ENCODE results near the gene SLC39A11. TPM values are rescaled to one million over a fixed set of nuclear protein-coding genes. Genes with fewer than 3 reads are reported as not detected.

The SLC39A11 gene
- total RNA-seq, 1 donor from 2014 or later = 13.0 TPM

DNA sequence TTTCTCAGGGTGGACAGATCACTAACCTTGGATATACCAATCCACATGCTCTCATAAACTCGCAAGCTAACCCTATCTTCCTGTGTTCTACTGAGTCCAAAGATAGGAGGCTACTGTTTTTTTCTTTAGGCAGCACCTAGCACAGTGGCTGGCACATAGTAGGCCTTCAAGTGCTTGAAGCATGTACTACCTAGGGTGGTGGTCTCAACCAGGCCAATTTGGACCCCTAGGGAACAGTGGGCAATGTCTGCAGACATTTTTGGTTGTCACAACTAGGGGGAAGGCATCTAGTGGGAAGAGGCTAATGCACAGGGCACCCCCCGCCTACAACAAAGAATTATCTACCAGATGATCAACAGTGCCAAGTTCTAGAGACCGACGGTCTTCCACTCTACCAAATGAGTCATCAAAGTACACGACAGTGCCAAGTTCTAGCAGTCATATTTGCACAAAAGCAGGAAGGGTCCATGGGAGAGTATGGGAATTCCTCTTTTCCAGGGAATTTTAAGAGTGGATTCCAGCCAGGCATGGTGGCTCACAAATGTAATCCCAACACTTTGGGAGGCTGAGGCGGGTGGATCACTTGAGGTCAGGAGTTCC is 390.3 kb downstream of the SLC39A11 start:
- H3K27ac ChIP-seq (ENCODE audit: low read depth, low read length) = no peak overlapping the region

DNA sequence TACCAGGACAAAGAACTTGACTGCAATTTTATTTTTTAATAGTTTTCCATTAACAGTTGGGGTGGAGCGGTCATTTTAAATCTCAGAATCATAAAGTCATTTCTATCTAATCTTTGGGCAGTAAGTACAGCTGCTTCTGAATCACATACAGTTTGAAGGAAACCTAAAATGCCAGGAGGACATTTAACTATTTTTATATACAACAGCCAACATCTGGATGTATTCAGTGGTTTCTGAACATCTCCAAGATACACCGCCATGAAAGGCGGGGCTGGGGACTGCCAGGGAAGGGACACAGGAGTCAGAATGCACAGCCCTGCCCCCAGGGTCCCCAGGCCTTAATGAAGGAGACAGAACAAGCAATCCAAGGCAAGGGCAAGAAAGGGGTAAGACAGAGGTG is 392.3 kb downstream of the SLC39A11 start:
- Histone ChIP-seq H3K9ac (ENCODE audit: low read depth in 1 of 3, low read length in 3 of 3) (no peak overlapping the region), H3K36me3 (ENCODE audit: control insufficient read depth in 3 of 3, insufficient read depth in 3 of 3, low read length in 3 of 3) (peaks cover 0 to 2% (median 0%) of the 10 kb centered on the region in 3 donors), H3K27me3 (ENCODE audit: control insufficient read depth in 3 of 3, insufficient read depth in 3 of 3, low read length in 3 of 3) (no peaks in the 10 kb centered on the region), H3K4me1 (ENCODE audit: control insufficient read depth in 3 of 3, insufficient read depth in 3 of 3, low read length in 3 of 3) (no peaks in the 10 kb centered on the region), H3K4me3 (ENCODE audit: low read length in 3 of 3) (no peak overlapping the region), H3K9me3 (ENCODE audit: control insufficient read depth in 3 of 3, low read length in 3 of 3) (no peaks in the 10 kb centered on the region), H3K27ac (ENCODE audit: low read depth, low read length) (no peak overlapping the region)

More for the DNA sequence above, 390.3 kb downstream of the SLC39A11 start:
- Histone ChIP-seq H3K9ac (ENCODE audit: low read depth in 1 of 3, low read length in 3 of 3) (no peak overlapping the region), H3K4me3 (ENCODE audit: low read length in 3 of 3) (no peak overlapping the region), H3K9me3 (ENCODE audit: control insufficient read depth in 3 of 3, low read length in 3 of 3) (no peaks in the 10 kb centered on the region), H3K27me3 (ENCODE audit: control insufficient read depth in 3 of 3, insufficient read depth in 3 of 3, low read length in 3 of 3) (no peaks in the 10 kb centered on the region), H3K36me3 (ENCODE audit: control insufficient read depth in 3 of 3, insufficient read depth in 3 of 3, low read length in 3 of 3) (no peaks in the 10 kb centered on the region), H3K4me1 (ENCODE audit: control insufficient read depth in 3 of 3, insufficient read depth in 3 of 3, low read length in 3 of 3) (no peaks in the 10 kb centered on the region)

- Histone ChIP-seq H3K27me3 (ENCODE audit: control insufficient read depth in 3 of 3, insufficient read depth in 3 of 3, low read length in 3 of 3) (no peaks in the 10 kb centered on the region), H3K4me3 (ENCODE audit: low read length in 3 of 3) (no peak overlapping the region), H3K9me3 (ENCODE audit: control insufficient read depth in 3 of 3, low read length in 3 of 3) (no peaks in the 10 kb centered on the region), H3K9ac (ENCODE audit: low read depth in 1 of 3, low read length in 3 of 3) (no peak overlapping the region), H3K4me1 (ENCODE audit: control insufficient read depth in 3 of 3, insufficient read depth in 3 of 3, low read length in 3 of 3) (no peaks in the 10 kb centered on the region), H3K27ac (ENCODE audit: low read depth, low read length) (no peak overlapping the region), H3K36me3 (ENCODE audit: control insufficient read depth in 3 of 3, insufficient read depth in 3 of 3, low read length in 3 of 3) (peaks cover 0 to 2% (median 0%) of the 10 kb centered on the region in 3 donors)
Observed at GRCh38 chr17:72699545-72699944, 392.9 kb downstream of the SLC39A11 start.

DNA sequence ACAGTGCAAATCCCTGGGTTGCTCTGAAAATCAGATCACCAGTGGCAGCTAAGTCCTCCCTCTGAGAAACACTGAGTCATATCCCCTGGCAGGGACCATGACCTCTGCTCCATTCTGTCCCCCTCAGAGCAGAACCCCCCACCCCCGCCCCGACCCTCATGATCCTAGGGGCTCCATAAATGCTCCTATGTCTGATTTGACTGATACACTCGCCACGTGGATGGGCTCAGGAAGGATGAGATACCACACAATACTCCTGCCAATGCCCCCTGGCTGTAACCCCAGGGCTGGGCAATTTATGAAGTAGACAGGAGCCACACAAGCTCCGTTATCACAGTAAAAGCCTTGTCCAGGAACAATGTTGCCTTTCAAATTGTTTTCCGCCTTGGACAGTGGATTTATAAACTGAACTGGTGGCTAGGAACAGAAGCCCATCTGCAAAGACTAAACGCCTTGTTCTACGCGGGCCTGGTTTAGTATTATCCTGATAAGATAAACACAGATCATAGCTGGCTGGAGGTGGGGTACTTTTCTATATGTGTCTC is 394.8 kb downstream of the SLC39A11 start:
- Histone ChIP-seq H3K27me3 (ENCODE audit: control insufficient read depth in 3 of 3, insufficient read depth in 3 of 3, low read length in 3 of 3) (no peaks in the 10 kb centered on the region), H3K36me3 (ENCODE audit: control insufficient read depth in 3 of 3, insufficient read depth in 3 of 3, low read length in 3 of 3) (peaks cover 0 to 2% (median 0%) of the 10 kb centered on the region in 3 donors), H3K4me3 (ENCODE audit: low read length in 3 of 3) (no peak overlapping the region), H3K4me1 (ENCODE audit: control insufficient read depth in 3 of 3, insufficient read depth in 3 of 3, low read length in 3 of 3) (no peaks in the 10 kb centered on the region), H3K27ac (ENCODE audit: low read depth, low read length) (no peak overlapping the region), H3K9me3 (ENCODE audit: control insufficient read depth in 3 of 3, low read length in 3 of 3) (no peaks in the 10 kb centered on the region), H3K9ac (ENCODE audit: low read depth in 1 of 3, low read length in 3 of 3) (no peak overlapping the region)

GRCh38 chr17:72696721-72697120 is 395.8 kb downstream of the SLC39A11 start:
- no peaks in the 10 kb centered on the region for H3K4me1 ChIP-seq (ENCODE audit: control insufficient read depth in 3 of 3, insufficient read depth in 3 of 3, low read length in 3 of 3)
- no peak overlapping the region for H3K4me3 ChIP-seq (ENCODE audit: low read length in 3 of 3)
- no peak overlapping the region for H3K27ac ChIP-seq (ENCODE audit: low read depth, low read length)
- H3K36me3 ChIP-seq (ENCODE audit: control insufficient read depth in 3 of 3, insufficient read depth in 3 of 3, low read length in 3 of 3) = peaks cover 0 to 2% (median 0%) of the 10 kb centered on the region in 3 donors
- H3K9me3 ChIP-seq (ENCODE audit: control insufficient read depth in 3 of 3, low read length in 3 of 3) = no peaks in the 10 kb centered on the region
- H3K27me3 ChIP-seq (ENCODE audit: control insufficient read depth in 3 of 3, insufficient read depth in 3 of 3, low read length in 3 of 3) = no peaks in the 10 kb centered on the region
- H3K9ac ChIP-seq (ENCODE audit: low read depth in 1 of 3, low read length in 3 of 3) = no peak overlapping the region

- Histone ChIP-seq H3K4me1 (ENCODE audit: control insufficient read depth in 3 of 3, insufficient read depth in 3 of 3, low read length in 3 of 3) (no peaks in the 10 kb centered on the region), H3K27ac (ENCODE audit: low read depth, low read length) (no peak overlapping the region), H3K27me3 (ENCODE audit: control insufficient read depth in 3 of 3, insufficient read depth in 3 of 3, low read length in 3 of 3) (no peaks in the 10 kb centered on the region), H3K36me3 (ENCODE audit: control insufficient read depth in 3 of 3, insufficient read depth in 3 of 3, low read length in 3 of 3) (peaks cover 0 to 2% (median 0%) of the 10 kb centered on the region in 3 donors), H3K9ac (ENCODE audit: low read depth in 1 of 3, low read length in 3 of 3) (no peak overlapping the region), H3K4me3 (ENCODE audit: low read length in 3 of 3) (no peak overlapping the region), H3K9me3 (ENCODE audit: control insufficient read depth in 3 of 3, low read length in 3 of 3) (no peaks in the 10 kb centered on the region)
Observed at GRCh38 chr17:72696156-72696555, 396.3 kb downstream of the SLC39A11 start.

GRCh38 chr17:72693956-72694355 is 398.5 kb downstream of the SLC39A11 start:
- no peak overlapping the region for H3K4me3 ChIP-seq (ENCODE audit: low read length in 3 of 3)
- H3K36me3 ChIP-seq (ENCODE audit: control insufficient read depth in 3 of 3, insufficient read depth in 3 of 3, low read length in 3 of 3) = peaks cover 0 to 2% (median 0%) of the 10 kb centered on the region in 3 donors
- no peak overlapping the region for H3K9ac ChIP-seq (ENCODE audit: low read depth in 1 of 3, low read length in 3 of 3)
- H3K4me1 ChIP-seq (ENCODE audit: control insufficient read depth in 3 of 3, insufficient read depth in 3 of 3, low read length in 3 of 3) = no peaks in the 10 kb centered on the region
- no peaks in the 10 kb centered on the region for H3K27me3 ChIP-seq (ENCODE audit: control insufficient read depth in 3 of 3, insufficient read depth in 3 of 3, low read length in 3 of 3)
- H3K27ac ChIP-seq (ENCODE audit: low read depth, low read length) = no peak overlapping the region
- H3K9me3 ChIP-seq (ENCODE audit: control insufficient read depth in 3 of 3, low read length in 3 of 3) = no peaks in the 10 kb centered on the region

- H3K36me3 ChIP-seq (ENCODE audit: control insufficient read depth in 3 of 3, insufficient read depth in 3 of 3, low read length in 3 of 3) = peaks cover 0 to 2% (median 0%) of the 10 kb centered on the region in 3 donors
- no peak overlapping the region for H3K4me3 ChIP-seq (ENCODE audit: low read length in 3 of 3)
- H3K9ac ChIP-seq (ENCODE audit: low read depth in 1 of 3, low read length in 3 of 3) = no peak overlapping the region
- no peaks in the 10 kb centered on the region for H3K9me3 ChIP-seq (ENCODE audit: control insufficient read depth in 3 of 3, low read length in 3 of 3)
- no peaks in the 10 kb centered on the region for H3K27me3 ChIP-seq (ENCODE audit: control insufficient read depth in 3 of 3, insufficient read depth in 3 of 3, low read length in 3 of 3)
- H3K4me1 ChIP-seq (ENCODE audit: control insufficient read depth in 3 of 3, insufficient read depth in 3 of 3, low read length in 3 of 3) = no peaks in the 10 kb centered on the region
- H3K27ac ChIP-seq (ENCODE audit: low read depth, low read length) = no peak overlapping the region
Observed at GRCh38 chr17:72693151-72693878, 399.2 kb downstream of the SLC39A11 start.

DNA sequence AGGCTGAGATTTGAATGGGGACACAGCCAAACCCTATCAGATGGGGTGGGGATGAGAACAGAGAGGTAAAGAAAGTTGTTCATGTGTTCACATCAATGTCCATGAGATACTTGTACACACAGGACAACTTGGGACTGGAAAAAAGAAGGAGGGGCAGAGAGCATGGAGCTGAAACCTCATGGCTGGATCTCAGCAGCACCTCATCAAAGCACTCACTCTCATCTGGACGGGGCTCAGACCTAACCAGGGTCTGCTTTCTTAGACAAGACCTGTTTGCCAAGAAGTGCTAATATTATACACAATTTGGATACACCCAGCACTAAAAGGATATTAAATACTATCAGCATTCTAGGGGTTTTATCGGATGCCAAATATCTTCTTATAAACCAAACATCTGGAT is 399.8 kb downstream of the SLC39A11 start:
- Histone ChIP-seq H3K27ac (ENCODE audit: low read depth, low read length) (no peak overlapping the region), H3K36me3 (ENCODE audit: control insufficient read depth in 3 of 3, insufficient read depth in 3 of 3, low read length in 3 of 3) (peaks cover 0 to 2% (median 0%) of the 10 kb centered on the region in 3 donors), H3K27me3 (ENCODE audit: control insufficient read depth in 3 of 3, insufficient read depth in 3 of 3, low read length in 3 of 3) (no peaks in the 10 kb centered on the region), H3K9me3 (ENCODE audit: control insufficient read depth in 3 of 3, low read length in 3 of 3) (no peaks in the 10 kb centered on the region), H3K4me1 (ENCODE audit: control insufficient read depth in 3 of 3, insufficient read depth in 3 of 3, low read length in 3 of 3) (no peaks in the 10 kb centered on the region), H3K9ac (ENCODE audit: low read depth in 1 of 3, low read length in 3 of 3) (no peak overlapping the region), H3K4me3 (ENCODE audit: low read length in 3 of 3) (no peak overlapping the region)

- no peak overlapping the region for H3K27ac ChIP-seq (ENCODE audit: low read depth, low read length)
- no peaks in the 10 kb centered on the region for H3K4me1 ChIP-seq (ENCODE audit: control insufficient read depth in 3 of 3, insufficient read depth in 3 of 3, low read length in 3 of 3)
- H3K9ac ChIP-seq (ENCODE audit: low read depth in 1 of 3, low read length in 3 of 3) = no peak overlapping the region
- H3K36me3 ChIP-seq (ENCODE audit: control insufficient read depth in 3 of 3, insufficient read depth in 3 of 3, low read length in 3 of 3) = peaks cover 0 to 2% (median 0%) of the 10 kb centered on the region in 3 donors
- H3K27me3 ChIP-seq (ENCODE audit: control insufficient read depth in 3 of 3, insufficient read depth in 3 of 3, low read length in 3 of 3) = no peaks in the 10 kb centered on the region
- H3K9me3 ChIP-seq (ENCODE audit: control insufficient read depth in 3 of 3, low read length in 3 of 3) = no peaks in the 10 kb centered on the region
- H3K4me3 ChIP-seq (ENCODE audit: low read length in 3 of 3) = no peak overlapping the region
Observed at GRCh38 chr17:72691586-72691985, 400.9 kb downstream of the SLC39A11 start.
